Fibroblast of mammary gland (primary cell): ENCODE data around the gene VPS50.

Source experiments
- DNase-seq: peaks from one replicate; pipeline ENCODE4 v3.0.0-alpha.2; 2010; ENCODE audit warnings: low read depth
- H3K4me3 ChIP-seq: 2 replicates; pipeline ENCODE4 v1.5.1; 2011; ENCODE audit warnings: low read depth, mild to moderate bottlenecking, low read length, moderate library complexity; ENCODE audit not compliant: control insufficient read depth
- TF ChIP-seq, protein P1 (sequence below): conservative IDR thresholded peaks from 2 replicates; pipeline ENCODE4 v1.5.1; 2011; ENCODE audit warnings: low read depth, low read length, inconsistent platforms; ENCODE audit not compliant: control insufficient read depth, insufficient read depth

Gene VPS50

DNA sequence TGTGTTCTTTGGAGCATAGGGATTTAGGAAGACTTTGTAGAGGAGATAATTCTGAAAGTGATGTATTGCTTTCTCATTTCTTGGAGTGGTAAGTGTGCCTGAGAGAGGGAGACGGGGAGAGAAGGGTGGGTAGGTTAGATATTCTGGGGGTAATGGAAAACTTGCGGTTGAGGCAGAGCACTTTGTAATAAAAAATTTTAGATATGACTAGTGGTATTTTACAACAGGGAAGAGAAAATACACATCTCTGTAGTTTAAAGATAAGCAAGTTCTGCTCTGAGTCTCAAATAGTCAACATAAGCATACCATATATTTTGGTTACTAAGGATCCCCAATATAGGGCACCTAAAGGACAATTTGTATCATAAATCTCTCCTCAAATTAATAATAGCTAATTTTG is 6.6 kb downstream of the VPS50 start:
- TF ChIP-seq, protein P1, sequence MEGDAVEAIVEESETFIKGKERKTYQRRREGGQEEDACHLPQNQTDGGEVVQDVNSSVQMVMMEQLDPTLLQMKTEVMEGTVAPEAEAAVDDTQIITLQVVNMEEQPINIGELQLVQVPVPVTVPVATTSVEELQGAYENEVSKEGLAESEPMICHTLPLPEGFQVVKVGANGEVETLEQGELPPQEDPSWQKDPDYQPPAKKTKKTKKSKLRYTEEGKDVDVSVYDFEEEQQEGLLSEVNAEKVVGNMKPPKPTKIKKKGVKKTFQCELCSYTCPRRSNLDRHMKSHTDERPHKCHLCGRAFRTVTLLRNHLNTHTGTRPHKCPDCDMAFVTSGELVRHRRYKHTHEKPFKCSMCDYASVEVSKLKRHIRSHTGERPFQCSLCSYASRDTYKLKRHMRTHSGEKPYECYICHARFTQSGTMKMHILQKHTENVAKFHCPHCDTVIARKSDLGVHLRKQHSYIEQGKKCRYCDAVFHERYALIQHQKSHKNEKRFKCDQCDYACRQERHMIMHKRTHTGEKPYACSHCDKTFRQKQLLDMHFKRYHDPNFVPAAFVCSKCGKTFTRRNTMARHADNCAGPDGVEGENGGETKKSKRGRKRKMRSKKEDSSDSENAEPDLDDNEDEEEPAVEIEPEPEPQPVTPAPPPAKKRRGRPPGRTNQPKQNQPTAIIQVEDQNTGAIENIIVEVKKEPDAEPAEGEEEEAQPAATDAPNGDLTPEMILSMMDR = no peak
- DNase-seq = no peak
- H3K4me3 ChIP-seq = no peak overlapping the region

DNA sequence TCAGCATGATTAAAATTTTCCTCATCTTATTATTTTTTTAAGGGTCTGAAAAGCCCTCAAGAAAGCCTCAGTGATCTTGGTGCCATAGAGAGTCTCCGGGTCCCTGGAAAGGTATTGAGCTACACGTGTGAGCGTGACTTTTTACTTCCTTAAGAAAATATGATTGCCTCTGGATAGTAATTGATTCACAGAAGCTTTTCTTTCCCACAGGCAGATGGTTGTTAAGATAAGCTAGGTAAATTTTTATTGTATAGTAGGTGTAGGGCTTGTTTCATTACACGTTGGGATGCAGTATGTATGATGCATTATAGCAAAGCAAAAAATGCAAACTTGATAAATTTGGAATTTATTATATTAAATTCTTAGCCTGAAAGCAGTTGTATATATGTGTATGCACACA is 7.7 kb downstream of the VPS50 start:
- H3K4me3 ChIP-seq = no peak overlapping the region
- TF ChIP-seq, protein P1 = no peak
- no peak for DNase-seq

DNA sequence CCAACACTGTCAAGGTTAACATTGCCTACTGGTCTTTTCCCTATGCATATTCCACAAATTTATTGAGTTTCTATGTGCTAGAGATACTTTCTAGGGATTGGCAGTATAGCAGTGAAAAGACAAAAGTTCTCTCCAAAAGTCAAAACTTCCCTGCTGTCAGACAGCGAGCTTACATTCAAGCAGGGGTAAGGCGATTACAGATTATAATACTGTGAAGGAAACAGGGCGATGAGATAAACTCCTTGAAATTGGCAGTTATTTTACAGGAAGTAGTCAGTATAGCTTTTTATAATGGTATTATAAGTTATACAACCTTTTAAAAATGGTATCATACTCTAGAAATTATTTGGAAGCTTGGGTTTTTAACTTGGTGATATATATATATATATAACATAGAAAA is 9.9 kb downstream of the VPS50 start:
- DNase-seq = no peak

DNA sequence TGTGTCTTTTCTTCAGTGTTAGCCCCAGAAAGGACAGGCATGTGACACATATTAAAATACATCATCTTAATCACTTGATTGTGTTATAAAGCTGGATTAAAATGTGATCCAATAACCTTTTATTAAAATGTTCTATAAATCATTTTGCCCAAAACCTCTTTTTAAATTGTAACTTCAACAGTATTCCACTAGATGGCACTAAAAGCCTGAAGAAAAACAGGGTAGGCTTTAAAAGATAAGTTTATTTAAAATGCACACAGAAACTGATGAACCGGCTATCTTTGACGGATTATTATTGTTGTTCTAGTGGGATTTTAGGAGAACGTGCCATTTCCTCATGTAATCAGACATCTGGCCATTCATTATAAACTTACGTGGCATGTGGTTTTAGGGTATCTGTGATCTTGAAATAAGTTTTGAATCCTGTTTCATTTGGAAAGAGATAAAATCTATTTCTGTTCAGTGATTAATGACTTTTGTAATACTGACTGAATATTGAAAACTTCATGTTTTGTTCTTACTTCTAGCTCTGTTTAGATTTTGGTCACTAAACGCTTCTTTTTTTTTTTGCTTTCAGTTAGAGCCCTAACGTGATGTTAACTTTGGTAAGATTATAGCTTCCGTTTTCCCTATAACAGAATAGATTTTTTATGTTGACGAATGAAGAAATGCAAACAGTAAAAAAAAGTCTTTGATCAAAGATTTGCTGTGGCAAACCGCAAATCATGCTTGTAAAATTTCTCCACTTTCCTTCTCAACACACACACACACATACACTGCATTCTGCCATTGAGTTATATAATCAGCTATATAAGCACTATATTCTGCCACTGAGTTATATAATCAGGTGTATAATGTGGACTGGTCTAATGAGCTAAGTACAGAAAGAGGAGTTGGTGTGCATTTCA is 13.6 kb downstream of the VPS50 start:
- TF ChIP-seq, protein P1 = peak; percentile 49
- H3K4me3 ChIP-seq = no peak overlapping the region

More for the DNA sequence above, 9.9 kb downstream of the VPS50 start:
- H3K4me3 ChIP-seq = no peak overlapping the region
- TF ChIP-seq, protein P1 = no peak

DNA sequence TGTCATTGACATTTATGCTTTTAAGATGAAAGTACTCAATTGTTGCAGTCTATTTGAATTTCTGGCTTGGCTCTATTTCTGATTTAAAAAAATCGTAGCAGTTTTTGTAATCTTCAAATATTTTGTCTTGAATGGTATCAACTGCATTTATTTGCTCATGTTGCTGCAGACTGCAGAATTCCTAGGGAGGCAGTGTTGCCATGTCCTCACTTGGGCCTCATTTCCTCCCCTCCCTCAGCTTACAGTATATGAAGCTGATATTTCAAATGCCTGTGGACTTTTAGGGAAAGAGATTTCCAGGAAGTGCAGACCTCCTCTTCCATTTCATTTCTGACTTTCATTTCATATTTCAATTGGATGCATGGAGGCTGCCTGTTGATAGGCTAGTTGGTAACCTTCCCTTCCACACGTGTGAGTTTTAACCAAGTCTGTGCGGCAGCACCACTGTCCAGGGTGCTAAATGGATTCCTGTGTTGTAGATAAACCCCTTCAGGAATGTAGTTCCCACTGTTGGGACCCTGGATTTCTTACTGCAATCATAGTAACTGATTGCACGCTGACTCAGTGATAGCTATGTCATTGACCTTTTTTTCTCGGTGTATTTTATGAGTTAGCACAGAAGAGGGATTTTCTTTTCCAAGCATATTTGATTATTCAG is 17.5 kb downstream of the VPS50 start:
- no peak overlapping the region for H3K4me3 ChIP-seq
- TF ChIP-seq, protein P1 = no peak
- peak; percentile 7 for DNase-seq

More for the DNA sequence above, 13.6 kb downstream of the VPS50 start:
- peak; percentile 46 for DNase-seq

DNA sequence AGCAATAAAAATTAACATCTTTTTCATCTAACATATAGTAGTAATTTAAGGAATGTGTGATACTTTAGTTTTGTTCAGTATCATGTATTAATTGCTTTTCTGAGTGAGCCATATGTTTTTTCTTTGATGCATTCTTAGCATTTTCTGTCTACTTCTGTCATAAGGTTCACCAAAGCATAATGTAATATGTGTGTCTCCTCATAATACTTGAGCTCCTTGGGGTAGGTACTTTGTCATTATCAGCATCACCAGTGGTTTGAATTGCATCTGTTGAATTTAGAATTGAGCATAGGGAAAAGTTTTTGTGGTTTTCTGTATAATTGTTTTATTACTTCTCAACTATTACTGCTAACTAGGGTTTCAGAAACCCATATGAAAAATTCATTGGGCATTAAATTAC is 26.5 kb downstream of the VPS50 start:
- TF ChIP-seq, protein P1 = no peak
- no peak for DNase-seq
- no peak overlapping the region for H3K4me3 ChIP-seq
